ENCODE data around the gene OR4D2. TPM values are rescaled to one million over a fixed set of nuclear protein-coding genes. Genes with fewer than 3 reads are reported as not detected.

Gene OR4D2
- total and polyA plus RNA-seq, 2 of the 13 experiments (the other 11 are each of a cell fraction or from before 2014, with no cell fraction given), result not detected

- TF ChIP-seq NPAS2 (CRISPR knock-in tag; IDR thresholded peaks at IDR 0.05; ENCODE audit: borderline replicate concordance) (no peak), ZNF441 (CRISPR knock-in tag; IDR thresholded peaks at IDR 0.05; ENCODE audit: borderline replicate concordance) (peak; percentile 89; the same call in 1 of the 2 replicates), MED1 (CRISPR knock-in tag; IDR thresholded peaks at IDR 0.05) (no peak), IRF2 (CRISPR knock-in tag; IDR thresholded peaks at IDR 0.05) (peak; percentile 72), DPF2 (CRISPR knock-in tag; IDR thresholded peaks at IDR 0.05; ENCODE audit: borderline replicate concordance, low read depth) (no peak), PBX2 (CRISPR knock-in tag; IDR thresholded peaks at IDR 0.05) (no peak), HNF4G (IDR thresholded peaks at IDR 0.05; ENCODE audit: borderline replicate concordance, low read depth, low read length) (no peak), HNF4G (CRISPR knock-in tag; IDR thresholded peaks at IDR 0.05; ENCODE audit: borderline replicate concordance, low read depth) (no peak), MBNL3 (CRISPR knock-in tag; conservative IDR thresholded peaks at IDR 0.05) (no peak), SP1 (IDR thresholded peaks at IDR 0.05) (no peak), SP1 (CRISPR knock-in tag; IDR thresholded peaks at IDR 0.05) (no peak), GATAD1 (CRISPR knock-in tag; IDR thresholded peaks at IDR 0.05) (peak; percentile 48; the same call in 1 of the 2 replicates), ZNF615 (CRISPR knock-in tag; IDR thresholded peaks at IDR 0.05; ENCODE audit: borderline replicate concordance) (no peak), CHD2 (IDR thresholded peaks at IDR 0.05; ENCODE audit: low read depth, low read length) (no peak), DZIP1 (CRISPR knock-in tag; IDR thresholded peaks at IDR 0.05) (no peak), SOX6 (IDR thresholded peaks at IDR 0.05) (no peak), SOX6 (CRISPR knock-in tag; IDR thresholded peaks at IDR 0.05) (no peak), ZSCAN30 (CRISPR knock-in tag; IDR thresholded peaks at IDR 0.05) (no peak), BRD4 (CRISPR knock-in tag; IDR thresholded peaks at IDR 0.05) (no peak), PRPF4 (IDR thresholded peaks at IDR 0.05; ENCODE audit: low read depth, low read length, poor library complexity, severe bottlenecking) (no peak), MZF1 (CRISPR knock-in tag; IDR thresholded peaks at IDR 0.05; ENCODE audit: borderline replicate concordance) (no peak), NRL (CRISPR knock-in tag; IDR thresholded peaks at IDR 0.05; ENCODE audit: borderline replicate concordance) (no peak), NFKBIZ (CRISPR knock-in tag; IDR thresholded peaks at IDR 0.05) (peak; percentile 67; the same call in 1 of the 2 replicates), ZNF841 (CRISPR knock-in tag; IDR thresholded peaks at IDR 0.05; ENCODE audit: borderline replicate concordance) (no peak), RNF2 (conservative IDR thresholded peaks at IDR 0.05; ENCODE audit: low read depth) (no peak), SMC3 (IDR thresholded peaks at IDR 0.05; ENCODE audit: low read length) (no peak), JDP2 (CRISPR knock-in tag; IDR thresholded peaks at IDR 0.05; ENCODE audit: borderline replicate concordance) (no peak), U2AF2 (IDR thresholded peaks at IDR 0.05; ENCODE audit: low read depth, low read length) (no peak), HNRNPLL (IDR thresholded peaks at IDR 0.05; ENCODE audit: low read depth, low read length, poor library complexity, severe bottlenecking) (no peak), PAX8 (CRISPR knock-in tag; IDR thresholded peaks at IDR 0.05; ENCODE audit: borderline replicate concordance) (no peak), RCOR2 (CRISPR knock-in tag; IDR thresholded peaks at IDR 0.05) (no peak), SIN3B (IDR thresholded peaks at IDR 0.05; ENCODE audit: low read length) (no peak)
These were observed 46.5 kb upstream of the OR4D2 start (continued) for GRCh38 chr17:58120195-58120822.

Data from HepG2 (cell line).